OCI-M2 (cell line): ENCODE measurements around the gene ACTMAP.

Experiments
- DNase-seq: peaks from one replicate; lab custom pipeline; 2025; ENCODE audit not compliant: unreplicated experiment; lab: John Stamatoyannopoulos, UW

Gene ACTMAP

DNA sequence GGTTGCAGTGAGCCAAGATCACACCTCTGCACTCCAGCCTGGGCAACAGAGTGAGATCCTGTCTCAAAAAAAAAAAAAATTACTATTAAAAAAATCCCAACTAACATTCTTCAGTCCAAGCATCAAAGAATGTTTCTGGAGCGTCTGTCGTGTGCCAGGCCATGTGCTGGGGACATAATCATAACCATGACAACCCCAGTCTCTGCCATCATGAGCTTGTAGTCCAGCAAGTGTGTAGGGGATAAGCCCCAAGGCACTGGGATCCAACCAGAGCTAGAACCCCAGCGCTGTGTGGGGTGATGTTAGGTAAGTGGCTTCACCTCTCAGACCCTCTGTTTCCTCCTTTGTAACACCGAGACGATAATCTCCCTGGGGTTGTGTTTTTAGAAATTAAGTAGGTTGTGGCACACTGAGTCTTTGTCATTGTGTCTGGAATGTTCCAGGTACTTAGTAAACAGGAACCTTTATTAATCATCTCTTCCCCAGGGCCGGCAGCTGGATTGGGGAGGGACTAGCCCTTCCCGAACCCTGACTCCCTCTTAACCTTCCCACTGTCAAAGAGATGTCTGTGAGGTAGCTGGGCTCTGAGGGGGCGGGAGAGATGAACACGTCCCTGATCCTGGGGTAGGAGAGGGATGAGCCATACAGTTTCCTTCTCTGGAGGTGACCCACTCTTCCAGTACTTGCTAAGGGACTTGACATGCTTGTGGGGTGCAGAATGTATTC is 28.2 kb downstream of the ACTMAP start:
- no peak for DNase-seq

- no peak for DNase-seq
These were observed 29.2 kb downstream of the ACTMAP start for GRCh38 chr19:40721140-40721486.

DNA sequence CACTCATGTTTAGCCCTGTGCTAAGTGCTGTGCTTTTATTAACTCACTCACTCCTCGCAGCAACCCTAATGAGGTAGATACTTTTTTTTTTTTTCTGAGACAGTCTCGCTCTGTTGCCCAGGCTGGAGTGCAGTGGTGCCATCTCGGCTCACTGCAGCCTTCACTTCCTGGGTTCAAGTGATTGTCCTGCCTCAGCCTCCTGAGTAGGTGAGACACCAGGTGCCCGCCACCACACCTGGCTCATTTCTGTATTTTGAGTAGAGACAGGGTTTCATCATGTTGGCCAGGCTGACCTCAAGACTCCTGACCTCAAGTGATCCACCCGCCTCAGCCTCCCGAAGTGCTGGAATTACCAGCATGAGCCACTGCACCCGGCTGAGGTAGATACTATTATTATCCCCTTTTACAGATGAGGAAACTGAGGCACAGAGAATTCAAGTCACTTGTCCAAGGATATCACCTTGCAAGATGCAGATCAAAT is 30.8 kb downstream of the ACTMAP start:
- DNase-seq: no peak

- DNase-seq: no peak
These were observed 31.4 kb downstream of the ACTMAP start for GRCh38 chr19:40718774-40719391.

DNA sequence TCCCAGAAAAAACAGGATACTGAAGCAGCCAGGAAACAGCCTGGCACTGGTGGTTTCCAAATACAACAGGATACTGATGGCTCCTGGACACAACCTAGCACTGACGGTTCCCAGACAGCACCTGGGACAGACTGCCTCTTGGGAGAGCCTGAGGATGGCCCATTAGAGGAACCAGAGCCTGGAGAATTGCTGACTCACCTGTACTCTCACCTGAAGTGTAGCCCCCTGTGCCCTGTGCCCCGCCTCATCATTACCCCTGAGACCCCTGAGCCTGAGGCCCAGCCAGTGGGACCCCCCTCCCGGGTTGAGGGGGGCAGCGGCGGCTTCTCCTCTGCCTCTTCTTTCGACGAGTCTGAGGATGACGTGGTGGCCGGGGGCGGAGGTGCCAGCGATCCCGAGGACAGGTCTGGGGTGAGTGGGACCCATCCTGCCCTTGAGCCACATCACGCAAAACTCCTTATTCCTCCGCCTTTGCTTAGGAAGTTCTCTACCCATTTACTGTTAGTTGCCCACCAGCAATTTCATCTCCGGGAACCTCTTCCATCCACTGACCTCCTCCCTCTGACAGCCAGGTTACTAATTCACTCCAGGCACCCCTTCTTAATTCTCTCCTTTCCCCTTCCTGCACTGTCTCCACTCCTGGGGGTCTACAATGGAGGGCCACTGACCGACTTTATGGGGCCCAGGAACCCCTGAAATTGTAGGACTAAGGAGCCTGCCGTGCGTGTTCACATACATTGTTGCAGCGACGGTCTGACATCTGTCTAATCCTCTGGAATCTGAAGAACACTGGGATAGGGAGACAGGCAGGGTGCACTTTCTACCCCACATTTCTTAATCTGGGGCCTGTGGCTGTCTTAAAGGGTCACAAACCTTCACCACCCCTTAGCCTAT is 32.1 kb downstream of the ACTMAP start:
- DNase-seq: no peak

DNA sequence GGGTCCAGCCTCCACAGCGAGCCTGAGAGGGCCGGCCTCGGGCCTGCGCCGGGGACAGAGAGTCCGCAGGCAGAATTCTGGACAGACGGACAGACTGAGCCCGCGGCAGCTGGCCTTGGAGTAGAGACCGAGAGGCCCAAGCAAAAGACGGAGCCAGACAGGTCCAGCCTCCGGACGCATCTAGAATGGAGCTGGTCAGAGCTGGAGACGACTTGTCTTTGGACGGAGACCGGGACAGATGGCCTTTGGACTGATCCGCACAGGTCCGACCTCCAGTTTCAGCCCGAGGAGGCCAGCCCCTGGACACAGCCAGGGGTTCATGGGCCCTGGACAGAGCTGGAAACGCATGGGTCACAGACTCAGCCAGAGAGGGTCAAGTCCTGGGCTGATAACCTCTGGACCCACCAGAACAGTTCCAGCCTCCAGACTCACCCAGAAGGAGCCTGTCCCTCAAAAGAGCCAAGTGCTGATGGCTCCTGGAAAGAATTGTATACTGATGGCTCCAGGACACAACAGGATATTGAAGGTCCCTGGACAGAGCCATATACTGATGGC is 32.9 kb downstream of the ACTMAP start:
- DNase-seq: no peak

GRCh38 chr19:40716482-40717324 is 33.6 kb downstream of the ACTMAP start, which contains the start of the genes COQ8B and ITPKC:
Gene COQ8B, minus strand, starts transcription at chr19:40716886. Its CDS starts 2,254 bp downstream, at chr19:40714632.
Gene ITPKC, plus strand, starts transcription at chr19:40717112. Its CDS starts 24 bp downstream, at chr19:40717136.
- DNase-seq: peak; percentile 92

GRCh38 chr19:40716031-40716481 is 34.2 kb downstream of the ACTMAP start:
- DNase-seq: no peak

GRCh38 chr19:40714441-40715299 is 35.6 kb downstream of the ACTMAP start:
- DNase-seq: peak; percentile 61

GRCh38 chr19:40713939-40714338 is 36.3 kb downstream of the ACTMAP start:
- DNase-seq: no peak

DNA sequence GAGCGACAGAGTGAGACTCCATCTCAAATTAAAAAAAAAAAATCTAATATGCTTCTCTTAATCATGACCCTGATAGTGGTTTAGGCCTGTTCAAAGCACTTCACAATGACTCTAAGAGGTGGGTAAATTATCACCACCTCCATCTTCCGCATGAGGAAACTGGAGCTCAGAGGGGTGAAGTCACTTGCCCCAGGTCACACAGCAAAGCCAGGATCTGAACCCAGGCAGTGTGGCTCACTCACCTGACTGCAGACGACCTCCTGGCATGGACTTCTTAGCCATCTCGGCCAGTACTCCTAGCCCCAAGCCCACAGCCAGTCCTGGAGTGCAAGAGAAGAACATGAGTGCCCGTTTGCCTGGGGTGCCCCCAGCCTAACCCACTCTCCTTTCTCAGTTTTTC is 40.5 kb downstream of the ACTMAP start:
- no peak for DNase-seq

GRCh38 chr19:40707615-40708014 is 42.7 kb downstream of the ACTMAP start:
- no peak for DNase-seq

DNA sequence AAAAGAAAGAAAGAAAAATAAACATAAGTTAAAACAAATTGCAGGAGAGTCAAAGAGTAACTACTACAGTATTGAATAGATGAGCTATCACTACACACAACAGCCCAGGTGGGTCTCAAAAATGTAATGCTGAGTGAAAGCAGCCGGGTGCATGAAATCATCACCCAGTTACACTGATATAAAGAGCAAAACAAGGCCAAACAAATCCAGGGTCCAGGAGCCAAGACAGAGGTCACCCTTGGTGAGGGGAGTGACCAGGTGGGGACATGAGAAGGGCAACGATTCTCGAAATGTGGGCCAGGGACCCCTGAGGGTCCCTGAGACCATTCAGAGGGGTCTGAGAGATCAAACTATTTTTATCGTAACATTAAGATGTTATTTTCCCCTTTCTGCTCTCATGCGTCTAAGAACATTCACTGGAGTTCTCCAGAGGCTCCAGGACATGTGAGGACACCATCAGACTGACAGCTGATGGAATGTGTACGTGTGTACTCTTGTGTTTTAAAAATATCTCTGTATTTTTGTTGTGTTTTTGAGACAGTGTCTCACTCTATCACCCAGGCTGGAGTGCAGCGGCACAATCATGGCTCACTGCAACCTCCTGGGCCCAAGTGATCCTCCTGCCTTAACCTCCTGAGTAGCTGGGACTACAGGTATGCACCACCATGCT is 44.2 kb downstream of the ACTMAP start:
- no peak for DNase-seq

- DNase-seq: no peak
These were observed 45.0 kb downstream of the ACTMAP start for GRCh38 chr19:40705362-40705651.

DNA sequence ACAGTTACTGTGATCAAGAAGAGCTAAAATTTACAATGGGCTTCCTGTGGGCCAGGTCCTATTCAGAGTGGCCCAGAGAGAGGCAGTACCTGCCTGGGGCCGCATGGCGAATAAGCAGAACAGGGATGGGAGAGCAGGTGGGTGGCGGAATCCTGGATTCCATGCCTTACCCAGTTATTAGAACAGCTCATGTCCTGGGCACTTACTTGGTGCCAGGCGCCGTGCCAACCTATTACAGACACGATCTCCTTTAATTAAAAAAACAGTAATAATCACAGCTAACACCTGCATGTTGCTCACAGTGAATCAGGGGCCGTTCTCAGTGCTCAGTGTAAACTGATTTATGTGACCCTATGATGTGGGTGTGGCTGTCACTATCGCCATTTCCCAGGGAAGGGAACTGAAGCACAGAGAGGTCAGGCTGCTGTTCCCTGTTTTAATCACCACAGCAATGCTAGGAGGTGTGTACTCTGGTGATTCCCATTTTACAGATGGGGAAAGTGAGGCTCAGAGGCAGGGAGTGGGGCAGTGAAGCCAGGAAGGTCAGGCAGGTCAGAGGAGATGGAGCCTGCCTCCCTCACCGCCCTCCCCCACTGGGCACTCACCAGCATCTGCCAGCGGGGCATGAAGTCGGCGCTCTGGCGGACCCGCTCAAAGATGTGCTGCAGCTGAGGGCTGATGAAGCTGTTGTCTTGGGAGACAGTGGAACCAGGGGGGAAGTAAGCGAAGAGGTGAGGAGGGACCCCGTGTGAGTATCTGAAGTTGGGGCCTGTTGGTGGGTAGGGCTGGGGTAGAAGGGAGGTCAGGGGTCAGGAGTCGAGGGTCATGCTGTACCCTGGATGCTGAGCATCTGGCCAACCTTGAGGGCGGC is 45.6 kb downstream of the ACTMAP start:
- no peak for DNase-seq

GRCh38 chr19:40703029-40703755 is 47.1 kb downstream of the ACTMAP start:
- no peak for DNase-seq

- DNase-seq: no peak
These were observed 47.8 kb downstream of the ACTMAP start for GRCh38 chr19:40702337-40703012.
